SK-N-DZ (cell line): ENCODE measurements around the gene ECHDC1.

ENCODE experiments used
- small RNA-seq, 2 experiments: library from RNA; depleted of rRNA; stranded (forward); fragments of <200 nt; gene quantifications; one replicate each; pipeline ENCODE3, GENCODE V24; 2014

ECHDC1 gene

Small RNAs within 50 kb of the gene (small RNA-seq; reads per million reads assigned to genes)
- gene RNA5SP217, result 0 reads per million in 2 experiments
